Measurements from ENCODE around the gene DPF3. TPM values are rescaled to one million over a fixed set of nuclear protein-coding genes. Genes with fewer than 3 reads are reported as not detected.

The DPF3 gene
- total RNA-seq, 4 donors from 2014 or later, result 0.22 to 5.4 (median 2.7) TPM

DNA sequence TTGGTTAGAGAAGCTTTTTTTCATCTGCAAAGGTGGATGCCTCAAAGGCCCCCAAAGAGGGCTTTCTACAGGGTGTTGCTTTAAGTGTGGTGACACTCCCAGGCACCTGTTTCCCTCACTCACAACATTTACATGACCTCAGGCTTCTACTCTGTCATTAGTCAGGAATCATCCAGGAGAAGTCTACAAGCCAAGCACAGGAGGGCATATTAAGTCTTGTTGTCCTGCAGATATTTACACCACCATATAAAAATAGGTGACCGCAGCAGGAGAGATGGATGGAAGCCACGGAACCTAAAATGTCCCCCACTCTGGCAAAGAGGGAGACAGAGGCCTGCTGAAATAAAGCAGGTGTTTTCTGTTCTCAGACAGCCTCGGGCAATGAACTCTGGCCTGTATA is 7.5 kb upstream of the DPF3 start:
- Histone ChIP-seq H3K4me1 (peaks cover 0 to 3% (median 0%) of the 10 kb centered on the region in 4 donors), H3K27me3 (peaks cover 0 to 14% of the 10 kb centered on the region in 2 donors), H3K36me3 (no peaks in the 10 kb centered on the region), H3K9me3 (no peaks in the 10 kb centered on the region), H3K27ac (no peak overlapping the region), H3K4me3 (no peak overlapping the region)
- 89 to 90% methylated on average over 3 of the region's 3 CpGs for WGBS, 2 donors
- TF ChIP-seq, protein P1, sequence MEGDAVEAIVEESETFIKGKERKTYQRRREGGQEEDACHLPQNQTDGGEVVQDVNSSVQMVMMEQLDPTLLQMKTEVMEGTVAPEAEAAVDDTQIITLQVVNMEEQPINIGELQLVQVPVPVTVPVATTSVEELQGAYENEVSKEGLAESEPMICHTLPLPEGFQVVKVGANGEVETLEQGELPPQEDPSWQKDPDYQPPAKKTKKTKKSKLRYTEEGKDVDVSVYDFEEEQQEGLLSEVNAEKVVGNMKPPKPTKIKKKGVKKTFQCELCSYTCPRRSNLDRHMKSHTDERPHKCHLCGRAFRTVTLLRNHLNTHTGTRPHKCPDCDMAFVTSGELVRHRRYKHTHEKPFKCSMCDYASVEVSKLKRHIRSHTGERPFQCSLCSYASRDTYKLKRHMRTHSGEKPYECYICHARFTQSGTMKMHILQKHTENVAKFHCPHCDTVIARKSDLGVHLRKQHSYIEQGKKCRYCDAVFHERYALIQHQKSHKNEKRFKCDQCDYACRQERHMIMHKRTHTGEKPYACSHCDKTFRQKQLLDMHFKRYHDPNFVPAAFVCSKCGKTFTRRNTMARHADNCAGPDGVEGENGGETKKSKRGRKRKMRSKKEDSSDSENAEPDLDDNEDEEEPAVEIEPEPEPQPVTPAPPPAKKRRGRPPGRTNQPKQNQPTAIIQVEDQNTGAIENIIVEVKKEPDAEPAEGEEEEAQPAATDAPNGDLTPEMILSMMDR (IDR thresholded peaks at IDR 0.05), result no peak
- TF ChIP-seq POLR2A (IDR thresholded peaks at IDR 0.05) (no peak), EP300 (IDR thresholded peaks at IDR 0.05) (no peak)
- no peak for DNase-seq (ENCODE audit: low spot score in 2 of 2)

GRCh38 chr14:72898448-72898847 is 4.5 kb upstream of the DPF3 start:
- no peaks in the 10 kb centered on the region for H3K9me3 ChIP-seq
- H3K27ac ChIP-seq, result no peak overlapping the region
- peaks cover 0 to 10% (median 0%) of the 10 kb centered on the region in 4 donors for H3K4me1 ChIP-seq
- 60 to 64% methylated on average over 3 of the region's 3 CpGs for WGBS, 2 donors
- no peak for DNase-seq (ENCODE audit: low spot score in 2 of 2)
- H3K4me3 ChIP-seq, result no peak overlapping the region
- peaks cover 0 to 24% of the 10 kb centered on the region in 2 donors for H3K27me3 ChIP-seq
- no peaks in the 10 kb centered on the region for H3K36me3 ChIP-seq
- no peak for TF ChIP-seq POLR2A (IDR thresholded peaks at IDR 0.05)
- TF ChIP-seq EP300 (IDR thresholded peaks at IDR 0.05), result no peak
- TF ChIP-seq, protein P1 (IDR thresholded peaks at IDR 0.05), result no peak

DNA sequence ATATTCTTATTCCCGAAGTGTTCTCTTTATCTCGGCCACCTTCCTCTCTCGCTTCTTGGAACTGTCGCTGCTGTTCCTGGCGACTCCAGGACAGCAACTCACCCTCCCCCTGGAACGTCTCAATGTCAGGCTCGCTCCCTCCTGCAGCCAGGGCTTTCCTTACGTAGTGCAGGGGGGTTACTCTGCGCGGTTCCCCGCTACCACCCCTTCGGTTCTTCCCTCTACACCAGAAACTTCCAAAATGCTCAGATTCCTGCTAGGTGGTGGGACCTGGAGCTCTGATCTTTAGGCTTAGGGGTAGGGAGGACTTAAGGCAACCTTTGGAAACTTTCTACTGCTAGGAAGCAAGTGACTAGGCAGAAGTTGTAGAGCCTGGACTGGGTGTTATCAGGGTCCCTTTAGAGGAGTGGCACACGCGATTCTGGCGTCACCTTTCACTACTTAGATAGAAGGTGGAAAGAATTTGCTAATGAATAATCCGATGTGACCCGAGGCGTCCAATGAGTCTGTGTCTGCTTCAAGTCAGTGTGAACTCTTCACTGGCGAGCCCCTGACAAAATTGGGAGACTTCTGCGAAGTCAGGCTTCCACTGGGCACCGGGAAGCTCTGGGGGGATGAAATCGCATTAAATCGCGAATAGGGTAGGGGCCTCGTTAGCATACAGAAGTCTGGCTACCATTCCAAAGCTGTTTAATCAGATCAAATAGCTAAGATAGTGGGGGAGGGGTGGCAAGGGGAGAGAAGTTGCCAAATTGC is 900 bp upstream of the DPF3 start:
- TF ChIP-seq, protein P1 (IDR thresholded peaks at IDR 0.05), result no peak
- TF ChIP-seq EP300 (IDR thresholded peaks at IDR 0.05) (no peak), POLR2A (IDR thresholded peaks at IDR 0.05) (no peak)
- Histone ChIP-seq H3K4me3 (peak overlapping the region; percentile 54 to 75 (median 60)), H3K4me1 (peaks cover 0 to 30% (median 11%) of the 10 kb centered on the region in 4 donors), H3K9me3 (no peaks in the 10 kb centered on the region), H3K36me3 (no peaks in the 10 kb centered on the region), H3K27ac (peak overlapping the region in 1 of 4 donors; percentile 30), H3K27me3 (peaks cover 0 to 50% of the 10 kb centered on the region in 2 donors)
- no peak for DNase-seq (ENCODE audit: low spot score in 2 of 2)
- 6 to 7% methylated on average over 25 of the region's 25 CpGs for WGBS, 2 donors

GRCh38 chr14:72894323-72894622 is 372 bp upstream of the DPF3 start:
- 1% methylated on average over 11 of the region's 11 CpGs for WGBS, 2 donors
- H3K27me3 ChIP-seq, result peaks cover 0 to 54% of the 10 kb centered on the region in 2 donors
- TF ChIP-seq, protein P1 (IDR thresholded peaks at IDR 0.05), result no peak
- TF ChIP-seq POLR2A (IDR thresholded peaks at IDR 0.05), result no peak
- TF ChIP-seq EP300 (IDR thresholded peaks at IDR 0.05), result no peak
- peaks cover 0 to 30% (median 11%) of the 10 kb centered on the region in 4 donors for H3K4me1 ChIP-seq
- H3K9me3 ChIP-seq, result no peaks in the 10 kb centered on the region
- peak overlapping the region in 1 of 4 donors; percentile 30 for H3K27ac ChIP-seq
- H3K4me3 ChIP-seq, result peak overlapping the region; percentile 54 to 75 (median 60)
- no peak for DNase-seq (ENCODE audit: low spot score in 2 of 2)
- no peaks in the 10 kb centered on the region for H3K36me3 ChIP-seq

DNA sequence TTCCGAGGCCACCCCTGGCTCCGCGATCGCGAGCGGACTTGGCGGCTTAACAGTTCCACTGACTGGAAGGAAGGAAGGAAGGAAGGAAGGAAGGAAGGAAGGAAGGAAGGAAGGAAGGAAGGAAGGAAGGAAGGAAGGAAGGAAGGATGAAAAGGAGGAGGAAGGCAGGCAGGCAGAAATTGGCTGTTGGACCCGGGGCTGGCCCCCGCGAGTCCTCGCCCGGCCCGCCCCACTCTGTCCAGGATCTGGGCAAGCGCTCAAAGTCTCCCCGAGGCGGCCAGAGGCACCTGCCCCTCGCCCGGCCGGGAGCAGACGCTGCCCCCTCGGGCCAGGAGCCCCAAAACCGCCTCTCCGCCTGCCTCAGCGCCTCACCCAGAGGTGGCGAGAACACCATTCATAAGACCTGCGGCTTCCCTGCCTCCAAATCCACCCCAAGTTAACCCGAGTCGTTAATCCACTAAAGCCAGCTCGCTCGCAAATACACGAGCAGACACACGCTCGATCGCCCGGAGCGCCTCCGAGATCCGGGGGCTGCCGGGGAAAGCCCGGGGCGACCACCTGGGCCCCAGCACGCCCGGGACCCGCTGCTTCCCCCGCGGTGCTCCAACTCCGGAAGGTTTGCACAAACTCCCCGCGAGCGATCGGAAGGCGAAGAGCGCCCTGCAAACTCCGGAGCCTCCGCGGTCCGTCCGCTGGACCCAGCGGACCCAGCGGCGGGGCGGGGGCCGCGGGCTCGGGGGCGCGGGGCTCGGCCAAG is 844 bp downstream of the DPF3 start:
- Histone ChIP-seq H3K36me3 (no peaks in the 10 kb centered on the region), H3K9me3 (no peaks in the 10 kb centered on the region), H3K4me3 (peak overlapping the region; percentile 54 to 75 (median 60)), H3K27me3 (peaks cover 0 to 60% of the 10 kb centered on the region in 2 donors), H3K27ac (peak overlapping the region in 1 of 4 donors; percentile 32), H3K4me1 (peaks cover 0 to 30% (median 11%) of the 10 kb centered on the region in 4 donors)
- TF ChIP-seq EP300 (IDR thresholded peaks at IDR 0.05) (no peak), POLR2A (IDR thresholded peaks at IDR 0.05) (no peak)
- TF ChIP-seq, protein P1 (IDR thresholded peaks at IDR 0.05), result no peak
- 0% methylated on average over 33 to 56 of the region's 68 CpGs for WGBS, 2 donors
- DNase-seq (ENCODE audit: low spot score in 2 of 2), result no peak
